A549 (cell line): ENCODE results near the gene GALT. TPM values are rescaled to one million over a fixed set of nuclear protein-coding genes. Genes with fewer than 3 reads are reported as not detected.

Source experiments
- ATAC-seq, 2 experiments: fragments of 200-7000 bp in 1 of 2; fragments of >200 bp in 1 of 2; cut with Nextera tagmentation in 1 of 2; cut with Tn5 transposase in 1 of 2; 3 replicates each; pipeline versions ENCODE4 v1.8.0 to v1.9.1; 2018 to 2020; ENCODE audit warnings: mild to moderate bottlenecking in 1 of 2, moderate library complexity in 1 of 2
- CTCF ChIA-PET: fragments of 300-600 bp; sonication (Branson Sonifier 250); formaldehyde crosslinking; extraction: SDS; loops from one replicate; lab custom pipeline; 2021; ENCODE audit warnings: antibody characterized with exemption, inconsistent platforms; lab: Yijun Ruan, JAX
- POLR2A ChIA-PET: fragments of 350-600 bp; formaldehyde crosslinking; extraction: SDS; loops from one replicate; lab custom pipeline; 2021; ENCODE audit warnings: antibody characterized with exemption, inconsistent platforms; lab: Yijun Ruan, JAX
- DNase-seq, 2 experiments: peaks; one replicate each; pipeline versions ENCODE4 v3.0.0 to v3.0.0-alpha.2; 2011 to 2016; ENCODE audit warnings: low read depth in 1 of 2, low spot score in 1 of 2
- FAIRE-seq: peaks from 2 replicates; lab custom pipeline; 2011; peaks lifted over from hg19 to GRCh38; lab: Jason Lieb, UNC
- H3K27ac ChIP-seq, 2 experiments: fragments of >200 bp; sonication (Bioruptor Twin); formaldehyde crosslinking; 3 replicates each; pipeline ENCODE4 v1.5.1; 2016 to 2017
- H3K4me1 ChIP-seq: fragments of >200 bp; sonication (Bioruptor Twin); formaldehyde crosslinking; 3 replicates; pipeline ENCODE4 v1.6.1; 2016
- H3K4me2 ChIP-seq: fragments of >200 bp; sonication (Bioruptor Twin); formaldehyde crosslinking; 3 replicates; pipeline ENCODE4 v1.6.1; 2016
- H3K4me3 ChIP-seq: fragments of >200 bp; sonication (Bioruptor Twin); formaldehyde crosslinking; 3 replicates; pipeline ENCODE4 v1.5.1; 2016
- H3K9me3 ChIP-seq: fragments of >200 bp; sonication (Bioruptor Twin); formaldehyde crosslinking; 3 replicates; pipeline ENCODE4 v1.6.1; 2016
- CBX2 ChIP-seq: fragments of 200-600 bp; sonication (generic); IDR thresholded peaks from 2 replicates; pipeline ENCODE4 v1.6.1; 2016; ENCODE audit warnings: low read depth, mild to moderate bottlenecking, borderline replicate concordance
- CBX8 ChIP-seq: fragments of 200-600 bp; sonication (generic); IDR thresholded peaks from 2 replicates; pipeline ENCODE4 v1.6.1; 2016
- CHD2 ChIP-seq: fragments of 150-350 bp; IDR thresholded peaks from 2 replicates; pipeline ENCODE4 v1.6.1; 2014; ENCODE audit warnings: low read length; ENCODE audit not compliant: partially characterized antibody
- FOSL2 ChIP-seq, 2 experiments: fragments of 450-650 bp in 1 of 2; fragments of >200 bp in 1 of 2; sonication (Bioruptor Twin) in 1 of 2; formaldehyde crosslinking; IDR thresholded peaks; 2 replicates each; pipeline versions ENCODE4 v1.5.0 to v1.6.1; 2016 to 2020; ENCODE audit warnings: mild to moderate bottlenecking in 1 of 2, moderate library complexity in 1 of 2
- HOXA7 ChIP-seq: fragments of 250-450 bp; sonication (Bioruptor Pico); IDR thresholded peaks from 2 replicates; pipeline ENCODE4 v1.5.0; 2020; ENCODE audit warnings: mild to moderate bottlenecking, moderate library complexity
- HOXB13 ChIP-seq: fragments of 250-450 bp; sonication (Bioruptor Pico); IDR thresholded peaks from 2 replicates; pipeline ENCODE4 v1.5.0; 2020; ENCODE audit warnings: low read depth, mild to moderate bottlenecking, moderate library complexity
- JUNB ChIP-seq: fragments of >200 bp; sonication (Bioruptor Twin); formaldehyde crosslinking; IDR thresholded peaks from 2 replicates; pipeline ENCODE4 v1.6.1; 2016
- MAZ ChIP-seq: fragments of 150-350 bp; IDR thresholded peaks from 2 replicates; pipeline ENCODE4 v1.6.1; 2014; ENCODE audit warnings: antibody characterized with exemption, low read depth, low read length, borderline replicate concordance
- MYC ChIP-seq: IDR thresholded peaks from 2 replicates; pipeline ENCODE4 v1.6.1; 2012; ENCODE audit warnings: mild to moderate bottlenecking, inconsistent platforms, low read length, improper control_type of control experiment, borderline replicate concordance
- POLR2AphosphoS2 ChIP-seq: conservative IDR thresholded peaks from 2 replicates; pipeline ENCODE4 v1.6.1; 2012; ENCODE audit warnings: low read length, improper control_type of control experiment, inconsistent platforms
- RARB ChIP-seq: fragments of 250-450 bp; sonication (Bioruptor Pico); IDR thresholded peaks from 2 replicates; pipeline ENCODE4 v1.8.0; 2021; ENCODE audit warnings: mild to moderate bottlenecking, moderate library complexity
- RNF2 ChIP-seq: fragments of 200-600 bp; sonication (generic); IDR thresholded peaks from 2 replicates; pipeline ENCODE4 v1.6.1; 2016; ENCODE audit warnings: low read depth, mild to moderate bottlenecking, antibody characterized with exemption, moderate library complexity, borderline replicate concordance
- SMC3 ChIP-seq: fragments of >200 bp; sonication (Bioruptor Twin); formaldehyde crosslinking; IDR thresholded peaks from 3 replicates; pipeline ENCODE4 v1.6.1; 2018; ENCODE audit warnings: inconsistent platforms
- TFCP2L1 ChIP-seq: fragments of 250-450 bp; sonication (Bioruptor Pico); IDR thresholded peaks from 2 replicates; pipeline ENCODE4 v1.5.0; 2021; ENCODE audit warnings: mild to moderate bottlenecking
- TP53 ChIP-seq: fragments of 250-450 bp; sonication (Bioruptor Pico); IDR thresholded peaks from 2 replicates; pipeline ENCODE4 v1.5.0; 2021; ENCODE audit warnings: mild to moderate bottlenecking, moderate library complexity
- ZFP36 ChIP-seq: fragments of 450-650 bp; IDR thresholded peaks from 2 replicates; pipeline ENCODE4 v1.6.1; 2014; ENCODE audit warnings: borderline replicate concordance; ENCODE audit not compliant: partially characterized antibody
- ZSCAN20 ChIP-seq: fragments of 250-450 bp; sonication (Bioruptor Pico); IDR thresholded peaks from 2 replicates; pipeline ENCODE4 v1.8.0; 2022; ENCODE audit warnings: mild to moderate bottlenecking, moderate library complexity
- WGBS: methylation state at CpG from one replicate; pipeline ENCODE4 v1.1.6; 2017; ENCODE audit errors: missing lambda C conversion rate; 5-methylcytosine and 5-hydroxymethylcytosine counted together
- polyA plus RNA-seq, 4 experiments: library from polyadenylated mRNA; depleted of rRNA in 3 of 4; stranded (reverse); fragments of >200 nt; fragmentation: RNase III in 1 of 4; extraction: RNeasy Plus Mini Kit Qiagen cat#74134 plus additional on column Dnase treatment in 1 of 4; gene quantifications; 2 replicates in 3 of 4; 3 replicates in 1 of 4; pipeline ENCODE4 v1.2.3, GENCODE V29; 2011 to 2017
- TF ChIP-seq, protein P1 (sequence below): fragments of 150-350 bp; IDR thresholded peaks from 2 replicates; pipeline ENCODE4 v1.6.1; 2014; ENCODE audit warnings: low read depth, mild to moderate bottlenecking, low read length
- TF ChIP-seq, protein P2 (sequence below): fragments of >200 bp; sonication (Bioruptor Twin); formaldehyde crosslinking; IDR thresholded peaks from 3 replicates; pipeline ENCODE4 v1.5.1; 2016
- TF ChIP-seq, protein P3 (sequence below): fragments of >200 bp; sonication (Bioruptor Twin); formaldehyde crosslinking; IDR thresholded peaks from 3 replicates; pipeline ENCODE4 v1.6.1; 2016
- TF ChIP-seq, protein P4 (sequence below): fragments of 450-650 bp; IDR thresholded peaks from 2 replicates; pipeline ENCODE4 v1.6.1; 2014; ENCODE audit warnings: antibody characterized with exemption
- TF ChIP-seq, protein P5 (sequence below): IDR thresholded peaks from 2 replicates; pipeline ENCODE4 v1.6.1; 2012

GALT gene
- polyA plus RNA-seq, 2 of the 4 experiments (the other 2 are of a cell fraction), result 19.0 to 28.4 TPM

DNA sequence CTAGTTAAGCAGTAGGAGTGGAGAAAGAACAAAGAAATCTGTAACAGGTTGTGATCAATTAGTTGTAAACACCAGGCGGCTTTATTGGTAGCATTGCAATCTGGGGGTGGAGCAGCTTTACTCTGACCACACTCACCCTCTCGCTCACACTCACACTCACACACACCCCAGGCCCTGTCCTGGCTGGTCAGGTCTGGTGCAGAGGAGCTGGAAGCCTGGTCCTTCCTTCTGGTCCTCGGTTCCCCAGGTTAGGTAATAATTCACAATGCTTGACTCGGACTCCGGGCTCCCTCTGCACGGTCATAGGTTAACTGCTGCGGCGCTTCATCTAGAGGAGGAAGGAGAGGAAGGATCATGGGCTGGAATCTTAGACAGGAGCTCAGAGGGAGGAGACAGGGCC is 43.0 kb downstream of the GALT start:
- FAIRE-seq (no peak), DNase-seq (no peak), ATAC-seq (no peak; a peak in 1 of 6 replicates)
- Histone ChIP-seq H3K4me2 (no peak overlapping the region), H3K4me3 (no peak overlapping the region), H3K27ac (no peak overlapping the region), H3K4me1 (no peaks in the 10 kb centered on the region), H3K9me3 (no peaks in the 10 kb centered on the region)
- POLR2A ChIA-PET, result no interaction called here
- 62% methylated on average over 8 of the region's 8 CpGs for WGBS
- TF ChIP-seq CBX8, result no peak
- TF ChIP-seq, protein P1, sequence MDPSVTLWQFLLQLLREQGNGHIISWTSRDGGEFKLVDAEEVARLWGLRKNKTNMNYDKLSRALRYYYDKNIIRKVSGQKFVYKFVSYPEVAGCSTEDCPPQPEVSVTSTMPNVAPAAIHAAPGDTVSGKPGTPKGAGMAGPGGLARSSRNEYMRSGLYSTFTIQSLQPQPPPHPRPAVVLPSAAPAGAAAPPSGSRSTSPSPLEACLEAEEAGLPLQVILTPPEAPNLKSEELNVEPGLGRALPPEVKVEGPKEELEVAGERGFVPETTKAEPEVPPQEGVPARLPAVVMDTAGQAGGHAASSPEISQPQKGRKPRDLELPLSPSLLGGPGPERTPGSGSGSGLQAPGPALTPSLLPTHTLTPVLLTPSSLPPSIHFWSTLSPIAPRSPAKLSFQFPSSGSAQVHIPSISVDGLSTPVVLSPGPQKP, result no peak
- no peak for TF ChIP-seq RNF2
- no peak for TF ChIP-seq JUNB
- TF ChIP-seq TFCP2L1 (CRISPR knock-in tag), result no peak
- TF ChIP-seq, protein P2, sequence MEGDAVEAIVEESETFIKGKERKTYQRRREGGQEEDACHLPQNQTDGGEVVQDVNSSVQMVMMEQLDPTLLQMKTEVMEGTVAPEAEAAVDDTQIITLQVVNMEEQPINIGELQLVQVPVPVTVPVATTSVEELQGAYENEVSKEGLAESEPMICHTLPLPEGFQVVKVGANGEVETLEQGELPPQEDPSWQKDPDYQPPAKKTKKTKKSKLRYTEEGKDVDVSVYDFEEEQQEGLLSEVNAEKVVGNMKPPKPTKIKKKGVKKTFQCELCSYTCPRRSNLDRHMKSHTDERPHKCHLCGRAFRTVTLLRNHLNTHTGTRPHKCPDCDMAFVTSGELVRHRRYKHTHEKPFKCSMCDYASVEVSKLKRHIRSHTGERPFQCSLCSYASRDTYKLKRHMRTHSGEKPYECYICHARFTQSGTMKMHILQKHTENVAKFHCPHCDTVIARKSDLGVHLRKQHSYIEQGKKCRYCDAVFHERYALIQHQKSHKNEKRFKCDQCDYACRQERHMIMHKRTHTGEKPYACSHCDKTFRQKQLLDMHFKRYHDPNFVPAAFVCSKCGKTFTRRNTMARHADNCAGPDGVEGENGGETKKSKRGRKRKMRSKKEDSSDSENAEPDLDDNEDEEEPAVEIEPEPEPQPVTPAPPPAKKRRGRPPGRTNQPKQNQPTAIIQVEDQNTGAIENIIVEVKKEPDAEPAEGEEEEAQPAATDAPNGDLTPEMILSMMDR, result no peak
- no peak for TF ChIP-seq HOXB13 (CRISPR knock-in tag)
- CTCF ChIA-PET, result interaction anchor here (0.7 to 10.1 kb wide), 3 partner anchors 10 to 71 kb away, joined by 3 to 135 read pairs (median 5); no protein-coding TSS in a partner anchor

DNA sequence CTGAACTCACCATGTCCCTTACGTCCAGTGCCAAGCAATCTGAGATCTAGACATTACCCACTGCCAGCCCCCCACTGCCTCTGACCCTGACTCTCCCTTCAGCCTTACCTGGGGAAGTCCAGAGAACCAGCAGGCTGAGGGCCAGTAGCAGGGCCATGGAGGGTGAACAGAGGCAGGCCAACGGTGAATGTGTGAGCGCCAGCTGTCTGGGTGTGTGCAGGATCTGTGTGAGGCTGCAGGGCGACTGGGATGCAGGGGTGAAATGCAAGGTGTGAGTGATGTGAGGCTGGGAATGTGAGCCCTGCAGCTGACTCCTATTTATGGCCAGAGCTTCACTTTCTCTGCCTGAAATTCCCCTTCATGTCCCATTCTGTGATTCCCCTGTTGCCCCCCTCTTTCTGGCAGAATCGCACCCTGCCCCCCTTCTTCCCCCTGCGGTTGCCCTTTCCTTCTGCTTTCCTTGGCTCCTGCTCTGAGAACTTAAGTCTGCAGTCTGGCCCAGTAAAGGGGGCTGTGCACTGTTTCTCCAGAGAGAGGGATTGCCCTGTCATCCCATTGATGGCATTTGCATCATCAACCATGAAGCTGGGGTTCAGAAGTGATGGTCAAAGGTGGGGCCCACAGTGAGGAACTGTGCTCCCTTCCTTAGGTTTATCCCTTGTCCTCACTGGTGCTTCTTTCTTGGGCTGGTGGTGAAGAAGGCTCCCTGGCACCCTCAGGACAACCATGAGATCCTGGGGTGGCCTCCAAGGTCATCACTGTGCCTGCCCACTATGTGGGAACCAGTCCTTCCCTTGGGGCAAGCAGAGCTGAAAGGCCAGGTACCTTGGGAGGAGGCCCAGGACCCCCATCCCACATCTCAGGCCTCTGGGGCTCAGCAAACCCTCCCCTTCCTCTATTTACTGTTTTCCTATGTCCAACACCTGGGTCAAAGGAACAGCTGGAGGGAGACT is 44.8 kb downstream of the GALT start, which contains the start of gene CCL19:
TSS of gene CCL19 (minus strand) at position 294 of the 953 bp plus-strand sequence. CDS start at position 157, 137 bp downstream.
- no peaks in the 10 kb centered on the region for H3K9me3 ChIP-seq
- no peak for DNase-seq
- TF ChIP-seq CBX2 (no peak), HOXA7 (CRISPR knock-in tag) (no peak), CHD2 (no peak), SMC3 (no peak), ZFP36 (no peak), MAZ (no peak), TFCP2L1 (CRISPR knock-in tag) (no peak), TP53 (CRISPR knock-in tag) (no peak), RARB (CRISPR knock-in tag) (no peak), POLR2AphosphoS2 (no peak), MYC (no peak), FOSL2 (IDR thresholded peaks at IDR 0.05) (no peak), FOSL2 (CRISPR knock-in tag; IDR thresholded peaks at IDR 0.05) (no peak), ZSCAN20 (no peak)
- TF ChIP-seq, protein P3, sequence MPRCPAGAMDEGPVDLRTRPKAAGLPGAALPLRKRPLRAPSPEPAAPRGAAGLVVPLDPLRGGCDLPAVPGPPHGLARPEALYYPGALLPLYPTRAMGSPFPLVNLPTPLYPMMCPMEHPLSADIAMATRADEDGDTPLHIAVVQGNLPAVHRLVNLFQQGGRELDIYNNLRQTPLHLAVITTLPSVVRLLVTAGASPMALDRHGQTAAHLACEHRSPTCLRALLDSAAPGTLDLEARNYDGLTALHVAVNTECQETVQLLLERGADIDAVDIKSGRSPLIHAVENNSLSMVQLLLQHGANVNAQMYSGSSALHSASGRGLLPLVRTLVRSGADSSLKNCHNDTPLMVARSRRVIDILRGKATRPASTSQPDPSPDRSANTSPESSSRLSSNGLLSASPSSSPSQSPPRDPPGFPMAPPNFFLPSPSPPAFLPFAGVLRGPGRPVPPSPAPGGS, result no peak
- TF ChIP-seq, protein P4, sequence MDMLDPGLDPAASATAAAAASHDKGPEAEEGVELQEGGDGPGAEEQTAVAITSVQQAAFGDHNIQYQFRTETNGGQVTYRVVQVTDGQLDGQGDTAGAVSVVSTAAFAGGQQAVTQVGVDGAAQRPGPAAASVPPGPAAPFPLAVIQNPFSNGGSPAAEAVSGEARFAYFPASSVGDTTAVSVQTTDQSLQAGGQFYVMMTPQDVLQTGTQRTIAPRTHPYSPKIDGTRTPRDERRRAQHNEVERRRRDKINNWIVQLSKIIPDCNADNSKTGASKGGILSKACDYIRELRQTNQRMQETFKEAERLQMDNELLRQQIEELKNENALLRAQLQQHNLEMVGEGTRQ, result no peak
- TF ChIP-seq, protein P5, sequence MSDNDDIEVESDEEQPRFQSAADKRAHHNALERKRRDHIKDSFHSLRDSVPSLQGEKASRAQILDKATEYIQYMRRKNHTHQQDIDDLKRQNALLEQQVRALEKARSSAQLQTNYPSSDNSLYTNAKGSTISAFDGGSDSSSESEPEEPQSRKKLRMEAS, result no peak
- no peaks in the 10 kb centered on the region for H3K4me1 ChIP-seq
- H3K4me2 ChIP-seq, result no peak within 1 kb of the TSS
- POLR2A ChIA-PET, result no interaction called here
- FAIRE-seq, result no peak
- H3K27ac ChIP-seq, result no peak within 1 kb of the TSS
- ATAC-seq, result peak; percentile 37 to 38; a peak in 2 of 6 replicates
- no peak within 1 kb of the TSS for H3K4me3 ChIP-seq
- WGBS, result 73% methylated on average over 6 of the region's 6 CpGs
- CTCF ChIA-PET, result interaction anchor here (0.6 to 10.1 kb wide), 6 partner anchors 9 to 195 kb away, joined by 3 to 135 read pairs (median 4); no protein-coding TSS in a partner anchor
